Posterior vena cava (tissue), 2 donors: ENCODE measurements around the gene FSIP1. TPM values are rescaled to one million over a fixed set of nuclear protein-coding genes. Genes with fewer than 3 reads are reported as not detected.

Source experiments
- DNase-seq: peaks from one replicate; pipeline ENCODE4 v3.0.0-alpha.2; 2020; ENCODE audit warnings: low spot score
- intact Hi-C, 2 donors: fragments of 100-400 bp; cut with DNase I; formaldehyde crosslinking; loops; one replicate each; pipeline versions ENCODE4 v1.14.1 to v1.14.2; 2022 to 2023
- total RNA-seq, 2 donors: library from RNA; stranded (reverse); fragmentation: NEBNext Ultra II Directional; extraction: Animal tissue kit (Norgen Biotek cat#: 25700); gene quantifications; one replicate each; pipeline ENCODE4 v1.2.1, GENCODE V29; 2021
- donor health status: DM: yes; HTN: yes; CAD: no.
- donor health status: DM: yes; HTN: yes; CAD: no.

Gene FSIP1
- total RNA-seq, 2 donors from 2014 or later = 0.69 to 1.00 TPM

GRCh38 chr15:39700375-39700700 lies 82.3 kb downstream of the FSIP1 start:
- intact Hi-C loops = loop anchor here in 1 of 2 donors (10.0 kb wide), 1 partner anchor 54 kb away; no protein-coding TSS in a partner anchor
- no peak for DNase-seq

- intact Hi-C loops = loop anchor here in 1 of 2 donors (10.0 kb wide), 1 partner anchor 55 kb away; no protein-coding TSS in a partner anchor
Observed at GRCh38 chr15:39699516-39700374, 82.9 kb downstream of the FSIP1 start.

GRCh38 chr15:39698444-39699390 lies 83.9 kb downstream of the FSIP1 start:
- intact Hi-C loops = no loop called here
- no peak for DNase-seq

More at GRCh38 chr15:39699516-39700374, 82.9 kb downstream of the FSIP1 start:
- no peak for DNase-seq

GRCh38 chr15:39697509-39697908 lies 85.1 kb downstream of the FSIP1 start:
- intact Hi-C loops = no loop called here
- no peak for DNase-seq

GRCh38 chr15:39695793-39696192 lies 86.8 kb downstream of the FSIP1 start:
- DNase-seq = no peak
- intact Hi-C loops = no loop called here

GRCh38 chr15:39692356-39693327 lies 90.0 kb downstream of the FSIP1 start:
- intact Hi-C loops = no loop called here
- no peak for DNase-seq

GRCh38 chr15:39690881-39691634 lies 91.6 kb downstream of the FSIP1 start:
- no peak for DNase-seq
- intact Hi-C loops = no loop called here

GRCh38 chr15:39687965-39688364 lies 94.7 kb downstream of the FSIP1 start:
- no peak for DNase-seq
- intact Hi-C loops = loop anchor here in 1 of 2 donors (10.0 kb wide), 1 partner anchor 57 kb away; no protein-coding TSS in a partner anchor

- intact Hi-C loops = loop anchor here in 1 of 2 donors (10.0 kb wide), 1 partner anchor 59 kb away; no protein-coding TSS in a partner anchor
- DNase-seq = no peak
Observed at GRCh38 chr15:39685999-39686613, 96.5 kb downstream of the FSIP1 start.

- no peak for DNase-seq
- intact Hi-C loops = loop anchor here in 1 of 2 donors (10.0 kb wide), 1 partner anchor 59 kb away; no protein-coding TSS in a partner anchor
Observed at GRCh38 chr15:39685367-39685766, 97.3 kb downstream of the FSIP1 start.

- DNase-seq = no peak
- intact Hi-C loops = loop anchor here in 1 of 2 donors (10.0 kb wide), 1 partner anchor 61 kb away; no protein-coding TSS in a partner anchor
Observed at GRCh38 chr15:39684233-39684632, 98.4 kb downstream of the FSIP1 start.

- DNase-seq = no peak
- intact Hi-C loops = loop anchor here in 1 of 2 donors (10.0 kb wide), 1 partner anchor 62 kb away; no protein-coding TSS in a partner anchor
Observed at GRCh38 chr15:39682366-39682765, 100.3 kb downstream of the FSIP1 start.

- no peak for DNase-seq
- intact Hi-C loops = loop anchor here in 1 of 2 donors (10.0 kb wide), 1 partner anchor 64 kb away; no protein-coding TSS in a partner anchor
Observed at GRCh38 chr15:39680868-39681267, 101.8 kb downstream of the FSIP1 start.

GRCh38 chr15:39672666-39673065 lies 110.0 kb downstream of the FSIP1 start:
- intact Hi-C loops = no loop called here
- no peak for DNase-seq

- intact Hi-C loops = no loop called here
- no peak for DNase-seq
Observed at GRCh38 chr15:39672184-39672583, 110.5 kb downstream of the FSIP1 start.

- DNase-seq = no peak
- intact Hi-C loops = no loop called here
Observed at GRCh38 chr15:39670687-39671086, 112.0 kb downstream of the FSIP1 start.

- intact Hi-C loops = no loop called here
Observed at GRCh38 chr15:39669661-39670060, 113.0 kb downstream of the FSIP1 start.

More at GRCh38 chr15:39669661-39670060, 113.0 kb downstream of the FSIP1 start:
- DNase-seq = no peak
